ENCODE results near the gene OR11H6.
"Not testable (repeated sequence)": the region's sequence is repeated elsewhere in the genome, so short reads cannot be mapped to it uniquely, and the experiment has no call there.

Gene OR11H6

GRCh38 chr14:20215196-20215595 is 8.3 kb upstream of the OR11H6 start:
- Mint-ChIP-seq H3K4me3 (no peak overlapping the region), H3K27me3 (ENCODE audit: low read depth) (no peaks in the 10 kb centered on the region), H3K36me3 (ENCODE audit: low read depth) (peaks cover 5% of the 10 kb centered on the region), H3K9me3 (peaks cover 39% of the 10 kb centered on the region), H3K27ac (no peak overlapping the region), H3K4me1 (no peaks in the 10 kb centered on the region)
- TF ChIP-seq CTCF (IDR thresholded peaks at IDR 0.05; ENCODE audit: unreplicated experiment in 3 of 3), result no peak

GRCh38 chr14:20219033-20219432 is 4.5 kb upstream of the OR11H6 start:
- no peaks in the 10 kb centered on the region for H3K27me3 Mint-ChIP-seq (ENCODE audit: low read depth)

DNA sequence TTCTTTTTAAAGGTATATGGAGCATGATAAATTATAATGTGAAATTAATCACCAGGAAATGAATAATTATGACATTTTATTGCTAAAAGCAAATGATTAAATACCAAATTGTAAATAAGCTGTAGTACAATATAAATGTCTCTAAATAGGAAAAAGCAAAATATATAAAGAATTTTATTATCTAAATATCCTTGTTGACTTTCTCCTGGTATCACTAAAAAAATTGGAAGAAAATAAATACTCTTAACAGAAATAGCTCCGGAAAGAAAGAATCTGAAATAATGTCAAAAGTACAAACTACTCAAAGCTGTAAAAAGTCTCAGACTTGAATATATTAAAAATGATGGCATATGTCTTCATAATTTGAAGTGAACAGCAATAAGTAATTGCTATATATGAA is 5.2 kb downstream of the OR11H6 start, which contains the start of gene OR11H7:
Gene OR11H7 (plus strand): TSS at position 301 of the 400 bp plus-strand sequence.
- Mint-ChIP-seq H3K9me3 (peaks cover 43% of the 10 kb centered on the region), H3K4me3 (no peak within 1 kb of the TSS), H3K4me1 (no peaks in the 10 kb centered on the region), H3K27ac (no peak within 1 kb of the TSS), H3K36me3 (ENCODE audit: low read depth) (no peaks in the 10 kb centered on the region), H3K27me3 (ENCODE audit: low read depth) (no peaks in the 10 kb centered on the region)
- no peak for TF ChIP-seq CTCF (IDR thresholded peaks at IDR 0.05; ENCODE audit: unreplicated experiment in 3 of 3)

More at GRCh38 chr14:20219033-20219432, 4.5 kb upstream of the OR11H6 start:
- TF ChIP-seq CTCF (IDR thresholded peaks at IDR 0.05; ENCODE audit: unreplicated experiment in 3 of 3), result no peak
- no peak overlapping the region for H3K27ac Mint-ChIP-seq
- peaks cover 30% of the 10 kb centered on the region for H3K9me3 Mint-ChIP-seq
- H3K4me3 Mint-ChIP-seq, result no peak overlapping the region
- H3K36me3 Mint-ChIP-seq (ENCODE audit: low read depth), result no peaks in the 10 kb centered on the region
- no peaks in the 10 kb centered on the region for H3K4me1 Mint-ChIP-seq

DNA sequence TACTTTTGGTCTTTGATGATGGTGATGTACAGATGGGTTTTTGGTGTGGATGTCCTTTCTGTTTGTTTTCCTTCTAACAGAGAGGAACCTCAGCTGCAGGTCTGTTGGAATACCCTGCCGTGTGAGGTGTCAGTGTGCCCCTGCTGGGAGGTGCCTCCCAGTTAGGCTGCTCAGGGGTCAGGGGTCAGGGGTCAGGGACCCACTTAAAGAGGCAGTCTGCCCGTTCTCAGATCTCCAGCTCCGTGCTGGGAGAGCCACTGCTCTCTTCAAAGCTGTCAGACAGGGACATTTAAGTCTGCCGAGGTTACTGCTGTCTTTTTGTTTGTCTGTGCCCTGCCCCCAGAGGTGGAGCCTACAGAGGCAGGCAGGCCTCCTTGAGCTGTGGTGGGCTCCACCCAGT is 11.9 kb downstream of the OR11H6 start:
- peaks cover 21% of the 10 kb centered on the region for H3K9me3 Mint-ChIP-seq
- H3K4me1 Mint-ChIP-seq; H3K27ac Mint-ChIP-seq; H3K4me3 Mint-ChIP-seq; H3K27me3 Mint-ChIP-seq (ENCODE audit: low read depth); H3K36me3 Mint-ChIP-seq (ENCODE audit: low read depth): not testable (repeated sequence)

- no peaks in the 10 kb centered on the region for H3K27me3 Mint-ChIP-seq (ENCODE audit: low read depth)
- TF ChIP-seq CTCF (IDR thresholded peaks at IDR 0.05; ENCODE audit: unreplicated experiment in 3 of 3), result no peak
- H3K4me3 Mint-ChIP-seq, result no peak overlapping the region
- no peaks in the 10 kb centered on the region for H3K4me1 Mint-ChIP-seq
- H3K9me3 Mint-ChIP-seq, result peaks cover 30% of the 10 kb centered on the region
- no peaks in the 10 kb centered on the region for H3K36me3 Mint-ChIP-seq (ENCODE audit: low read depth)
- H3K27ac Mint-ChIP-seq, result no peak overlapping the region
Observed at GRCh38 chr14:20247646-20248246, 24.2 kb downstream of the OR11H6 start.

- no peak overlapping the region for H3K4me3 Mint-ChIP-seq
- H3K27ac Mint-ChIP-seq, result no peak overlapping the region
- no peaks in the 10 kb centered on the region for H3K36me3 Mint-ChIP-seq (ENCODE audit: low read depth)
- no peaks in the 10 kb centered on the region for H3K4me1 Mint-ChIP-seq
- TF ChIP-seq CTCF (IDR thresholded peaks at IDR 0.05; ENCODE audit: unreplicated experiment in 3 of 3), result no peak
- no peaks in the 10 kb centered on the region for H3K27me3 Mint-ChIP-seq (ENCODE audit: low read depth)
- peaks cover 7% of the 10 kb centered on the region for H3K9me3 Mint-ChIP-seq
Observed at GRCh38 chr14:20262642-20263128, 39.2 kb downstream of the OR11H6 start.

- H3K27ac Mint-ChIP-seq; H3K36me3 Mint-ChIP-seq (ENCODE audit: low read depth); H3K27me3 Mint-ChIP-seq (ENCODE audit: low read depth): not testable (repeated sequence)
Observed at GRCh38 chr14:20264361-20264760, 40.9 kb downstream of the OR11H6 start.

More at GRCh38 chr14:20264361-20264760, 40.9 kb downstream of the OR11H6 start:
- H3K4me1 Mint-ChIP-seq, H3K4me3 Mint-ChIP-seq, H3K9me3 Mint-ChIP-seq: not testable (repeated sequence)
